Measurements from ENCODE around the gene FOXM1.

Gene FOXM1

GRCh38 chr12:2834581-2835491 lies 42.1 kb downstream of the FOXM1 start, which contains the start of gene NRIP2:
NRIP2 (minus strand) TSS chr12:2835035; CDS start chr12:2834983, 52 bp downstream.
- no peak for DNase-seq

GRCh38 chr12:2833810-2834209 lies 43.2 kb downstream of the FOXM1 start:
- no peak for DNase-seq

GRCh38 chr12:2833327-2833726 lies 43.6 kb downstream of the FOXM1 start:
- no peak for DNase-seq

GRCh38 chr12:2832550-2833127 lies 44.3 kb downstream of the FOXM1 start:
- DNase-seq: no peak

- DNase-seq: no peak
Observed at GRCh38 chr12:2829275-2829674, 47.7 kb downstream of the FOXM1 start.

- DNase-seq: no peak
Observed at GRCh38 chr12:2826721-2827515, 50.1 kb downstream of the FOXM1 start.

- DNase-seq: no peak
Observed at GRCh38 chr12:2826036-2826435, 50.9 kb downstream of the FOXM1 start.

GRCh38 chr12:2825132-2825531 lies 51.8 kb downstream of the FOXM1 start:
- no peak for DNase-seq

GRCh38 chr12:2824541-2824940 lies 52.4 kb downstream of the FOXM1 start:
- DNase-seq: no peak

- DNase-seq: no peak
Observed at GRCh38 chr12:2823483-2823882, 53.5 kb downstream of the FOXM1 start.

- DNase-seq: no peak
Observed at GRCh38 chr12:2820432-2820831, 56.5 kb downstream of the FOXM1 start.

GRCh38 chr12:2819810-2820209 lies 57.2 kb downstream of the FOXM1 start:
- DNase-seq: no peak

GRCh38 chr12:2813214-2814185 lies 63.5 kb downstream of the FOXM1 start:
- DNase-seq: peak; percentile 2

GRCh38 chr12:2812290-2813213 lies 64.4 kb downstream of the FOXM1 start, which contains the start of gene ITFG2:
ITFG2 (plus strand) TSS chr12:2812668; CDS start chr12:2812761, 93 bp downstream.
- DNase-seq: peak; percentile 95

- DNase-seq: no peak
Observed at GRCh38 chr12:2811801-2812200, 65.2 kb downstream of the FOXM1 start.

Data from activated effector memory CD4-positive, alpha-beta T cell treated with Interleukin-2 at 50 U/mL for 16 hours (primary cell).